HL-60 (cell line): ENCODE results near the gene TACC2.

Experiments
- DNase-seq, 2 experiments: peaks; one replicate each; pipeline ENCODE4 v3.0.0-alpha.2; 2010 to 2020; ENCODE audit warnings: low read depth in 1 of 2, low spot score in 1 of 2
- H3K27ac ChIP-seq: fragments of 250-450 bp; sonication (Bioruptor Pico); replicated peaks from 2 replicates; pipeline ENCODE4 v1.5.1; 2020; ENCODE audit warnings: mild to moderate bottlenecking, moderate library complexity
- H3K27me3 ChIP-seq: fragments of 250-450 bp; sonication (Bioruptor Pico); 2 replicates; pipeline ENCODE4 v1.5.1; 2021; ENCODE audit warnings: mild to moderate bottlenecking, moderate library complexity; ENCODE audit not compliant: insufficient read depth, poor library complexity, severe bottlenecking
- H3K4me3 ChIP-seq: replicated peaks from 2 replicates; pipeline ENCODE4 v1.5.1; 2011; ENCODE audit warnings: mild to moderate bottlenecking, control low read depth, low read length; ENCODE audit not compliant: insufficient read depth
- GABPA ChIP-seq: IDR thresholded peaks from 2 replicates; pipeline ENCODE4 v1.6.1; 2012; ENCODE audit warnings: low read depth
- POLR2AphosphoS5 ChIP-seq: IDR thresholded peaks from 2 replicates; pipeline ENCODE4 v1.6.1; 2012; ENCODE audit warnings: low read depth
- SPI1 ChIP-seq: IDR thresholded peaks from 2 replicates; pipeline ENCODE4 v1.6.1; 2012; ENCODE audit warnings: low read depth, mild to moderate bottlenecking, borderline replicate concordance
- TF ChIP-seq, protein P1 (sequence below): IDR thresholded peaks from one replicate; pipeline ENCODE4 v1.5.1; 2011; ENCODE audit warnings: low read length, control low read depth, inconsistent platforms; ENCODE audit not compliant: insufficient read depth
- TF ChIP-seq, protein P2 (sequence below): IDR thresholded peaks from 2 replicates; pipeline ENCODE4 v1.6.1; 2012; ENCODE audit warnings: low read depth; ENCODE audit not compliant: insufficient replicate concordance

TACC2 gene

DNA sequence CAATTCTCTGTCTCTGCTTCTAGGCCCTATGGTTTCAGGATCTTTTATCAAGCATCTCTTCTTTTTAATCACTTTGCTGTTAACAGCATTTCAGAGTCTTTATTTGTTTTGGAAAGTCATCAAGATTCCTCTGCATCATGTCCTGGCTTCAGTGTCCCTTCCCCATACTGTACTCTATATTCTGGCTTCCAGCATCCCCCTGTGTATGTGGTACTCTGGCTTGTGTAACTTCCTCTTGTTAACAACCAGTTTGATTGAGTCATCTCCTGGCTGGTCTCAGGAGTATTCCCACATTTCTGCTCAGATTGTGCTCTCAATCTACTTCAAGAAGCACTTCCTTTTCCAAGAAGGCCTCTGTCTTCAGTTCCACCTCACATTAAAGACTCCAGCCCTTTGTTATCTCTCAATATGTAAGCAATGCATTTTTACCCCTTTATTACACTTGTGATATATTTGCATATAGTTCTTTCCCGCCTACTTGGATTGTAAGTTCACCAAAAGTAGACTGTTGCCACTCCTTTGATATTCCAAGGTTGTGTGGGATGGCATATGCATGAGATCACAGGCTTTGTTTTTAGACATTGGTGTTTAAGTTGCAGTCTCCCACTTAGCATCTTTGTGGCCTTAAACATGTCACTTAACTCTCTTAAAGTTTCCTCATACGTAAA lies 46.1 kb upstream of the TACC2 start:
- peak; percentile 81 to 92 for DNase-seq
- TF ChIP-seq SPI1, result peak; percentile 69; the same call in 1 of the 2 replicates
- TF ChIP-seq POLR2AphosphoS5, result no peak

DNA sequence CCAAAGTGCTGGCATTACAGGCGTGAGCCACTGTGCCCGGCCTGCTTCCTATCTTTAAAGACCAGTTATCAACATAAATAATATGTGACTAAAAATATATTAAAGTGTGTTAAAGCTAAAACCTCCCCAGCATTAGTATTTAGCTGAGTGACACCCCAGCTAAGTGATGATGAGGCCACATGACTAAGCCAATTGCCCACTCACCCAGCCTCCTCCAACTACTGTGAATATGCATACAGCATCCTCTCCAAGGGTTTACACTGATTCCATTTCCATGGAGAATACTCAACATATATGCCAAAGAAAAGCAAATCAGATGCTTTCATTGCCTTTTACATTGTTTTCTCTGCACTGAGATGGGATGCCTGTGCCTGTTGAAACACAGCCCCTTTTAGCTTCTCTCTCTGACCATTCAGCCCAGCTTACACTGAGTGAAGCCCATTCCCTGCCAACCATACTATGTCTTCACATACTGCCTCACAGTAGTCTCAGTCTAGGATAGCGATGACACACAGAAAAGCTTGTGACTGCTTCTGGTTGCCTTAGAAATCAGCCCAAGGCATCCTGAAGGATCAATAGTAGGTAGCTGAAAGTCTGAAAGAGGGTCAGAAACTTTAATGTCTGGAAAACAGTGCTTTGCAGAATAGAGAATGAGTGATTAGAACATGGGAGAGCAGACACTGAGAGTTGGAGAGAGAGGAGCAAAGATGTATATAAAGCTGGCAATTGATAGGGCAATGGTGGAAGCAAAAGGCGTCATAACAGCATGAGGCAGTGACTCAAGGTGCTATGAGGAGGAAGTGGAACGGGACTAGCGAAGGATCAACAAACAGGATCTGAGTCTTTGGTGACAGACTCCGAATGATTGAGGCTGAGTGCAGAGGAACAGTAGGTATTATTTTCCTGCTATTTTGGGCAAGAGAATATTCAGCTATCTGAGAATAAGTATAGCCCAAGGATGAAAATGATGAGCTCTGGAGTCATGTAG lies 41.3 kb upstream of the TACC2 start:
- TF ChIP-seq, protein P1, sequence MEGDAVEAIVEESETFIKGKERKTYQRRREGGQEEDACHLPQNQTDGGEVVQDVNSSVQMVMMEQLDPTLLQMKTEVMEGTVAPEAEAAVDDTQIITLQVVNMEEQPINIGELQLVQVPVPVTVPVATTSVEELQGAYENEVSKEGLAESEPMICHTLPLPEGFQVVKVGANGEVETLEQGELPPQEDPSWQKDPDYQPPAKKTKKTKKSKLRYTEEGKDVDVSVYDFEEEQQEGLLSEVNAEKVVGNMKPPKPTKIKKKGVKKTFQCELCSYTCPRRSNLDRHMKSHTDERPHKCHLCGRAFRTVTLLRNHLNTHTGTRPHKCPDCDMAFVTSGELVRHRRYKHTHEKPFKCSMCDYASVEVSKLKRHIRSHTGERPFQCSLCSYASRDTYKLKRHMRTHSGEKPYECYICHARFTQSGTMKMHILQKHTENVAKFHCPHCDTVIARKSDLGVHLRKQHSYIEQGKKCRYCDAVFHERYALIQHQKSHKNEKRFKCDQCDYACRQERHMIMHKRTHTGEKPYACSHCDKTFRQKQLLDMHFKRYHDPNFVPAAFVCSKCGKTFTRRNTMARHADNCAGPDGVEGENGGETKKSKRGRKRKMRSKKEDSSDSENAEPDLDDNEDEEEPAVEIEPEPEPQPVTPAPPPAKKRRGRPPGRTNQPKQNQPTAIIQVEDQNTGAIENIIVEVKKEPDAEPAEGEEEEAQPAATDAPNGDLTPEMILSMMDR, result no peak
- TF ChIP-seq, protein P2, sequence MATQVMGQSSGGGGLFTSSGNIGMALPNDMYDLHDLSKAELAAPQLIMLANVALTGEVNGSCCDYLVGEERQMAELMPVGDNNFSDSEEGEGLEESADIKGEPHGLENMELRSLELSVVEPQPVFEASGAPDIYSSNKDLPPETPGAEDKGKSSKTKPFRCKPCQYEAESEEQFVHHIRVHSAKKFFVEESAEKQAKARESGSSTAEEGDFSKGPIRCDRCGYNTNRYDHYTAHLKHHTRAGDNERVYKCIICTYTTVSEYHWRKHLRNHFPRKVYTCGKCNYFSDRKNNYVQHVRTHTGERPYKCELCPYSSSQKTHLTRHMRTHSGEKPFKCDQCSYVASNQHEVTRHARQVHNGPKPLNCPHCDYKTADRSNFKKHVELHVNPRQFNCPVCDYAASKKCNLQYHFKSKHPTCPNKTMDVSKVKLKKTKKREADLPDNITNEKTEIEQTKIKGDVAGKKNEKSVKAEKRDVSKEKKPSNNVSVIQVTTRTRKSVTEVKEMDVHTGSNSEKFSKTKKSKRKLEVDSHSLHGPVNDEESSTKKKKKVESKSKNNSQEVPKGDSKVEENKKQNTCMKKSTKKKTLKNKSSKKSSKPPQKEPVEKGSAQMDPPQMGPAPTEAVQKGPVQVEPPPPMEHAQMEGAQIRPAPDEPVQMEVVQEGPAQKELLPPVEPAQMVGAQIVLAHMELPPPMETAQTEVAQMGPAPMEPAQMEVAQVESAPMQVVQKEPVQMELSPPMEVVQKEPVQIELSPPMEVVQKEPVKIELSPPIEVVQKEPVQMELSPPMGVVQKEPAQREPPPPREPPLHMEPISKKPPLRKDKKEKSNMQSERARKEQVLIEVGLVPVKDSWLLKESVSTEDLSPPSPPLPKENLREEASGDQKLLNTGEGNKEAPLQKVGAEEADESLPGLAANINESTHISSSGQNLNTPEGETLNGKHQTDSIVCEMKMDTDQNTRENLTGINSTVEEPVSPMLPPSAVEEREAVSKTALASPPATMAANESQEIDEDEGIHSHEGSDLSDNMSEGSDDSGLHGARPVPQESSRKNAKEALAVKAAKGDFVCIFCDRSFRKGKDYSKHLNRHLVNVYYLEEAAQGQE, result no peak
- TF ChIP-seq POLR2AphosphoS5 (no peak), GABPA (no peak)
- no peak overlapping the region for H3K27ac ChIP-seq
- H3K27me3 ChIP-seq, result no peaks in the 10 kb centered on the region
- no peak overlapping the region for H3K4me3 ChIP-seq
- no peak for DNase-seq

More for the DNA sequence above, 46.1 kb upstream of the TACC2 start:
- Histone ChIP-seq H3K27ac (peak overlapping the region; percentile 61), H3K4me3 (no peak overlapping the region), H3K27me3 (no peaks in the 10 kb centered on the region)

DNA sequence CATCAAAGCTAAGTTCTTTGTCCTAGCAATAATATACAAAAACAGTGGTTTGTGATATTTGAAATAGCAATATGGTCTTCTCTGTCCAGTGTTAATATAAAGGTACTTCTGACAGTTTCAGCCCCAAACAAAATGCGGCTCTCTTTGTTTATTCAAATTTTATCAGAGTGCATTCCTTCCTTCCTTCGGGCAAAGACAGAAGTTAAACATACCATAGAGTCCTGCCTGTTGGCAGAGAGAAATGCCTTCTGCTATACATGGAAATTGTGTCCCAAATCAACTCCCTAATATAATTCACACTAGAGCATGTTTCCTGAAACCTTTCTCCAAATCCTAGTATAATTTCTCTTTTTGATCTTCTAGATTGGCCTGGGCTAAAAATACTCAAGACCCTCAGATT lies 39.9 kb upstream of the TACC2 start:
- TF ChIP-seq POLR2AphosphoS5, result no peak
- TF ChIP-seq, protein P1, result no peak
- TF ChIP-seq, protein P2, result no peak
- TF ChIP-seq GABPA, result no peak
- TF ChIP-seq SPI1, result no peak
- H3K4me3 ChIP-seq, result no peak overlapping the region
- no peak for DNase-seq
- H3K27ac ChIP-seq, result no peak overlapping the region
- H3K27me3 ChIP-seq, result no peaks in the 10 kb centered on the region

DNA sequence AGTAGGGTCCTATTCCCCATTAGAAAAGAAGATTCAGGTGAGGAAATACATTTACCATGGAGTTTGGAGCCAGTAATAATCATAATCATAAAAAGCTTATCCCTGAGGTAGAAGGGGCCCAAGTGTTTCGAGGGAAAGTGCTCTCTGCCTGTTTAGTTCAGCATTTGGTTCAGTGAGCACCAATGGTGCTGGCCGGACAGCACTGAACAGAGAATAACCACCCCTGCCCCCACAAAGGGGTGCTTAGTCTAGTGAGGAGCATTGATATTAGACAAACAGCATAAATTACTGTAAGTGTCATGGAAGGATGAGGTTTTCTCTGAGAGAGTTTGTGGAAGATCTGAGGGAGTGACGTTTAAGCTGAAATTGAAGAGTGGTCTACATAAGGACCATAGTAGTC lies 39.5 kb upstream of the TACC2 start:
- no peak overlapping the region for H3K4me3 ChIP-seq
- no peak for TF ChIP-seq GABPA
- H3K27ac ChIP-seq, result no peak overlapping the region
- H3K27me3 ChIP-seq, result no peaks in the 10 kb centered on the region
- no peak for DNase-seq
